K562 (cell line): Measurements from ENCODE around the gene NME4. TPM values are rescaled to one million over a fixed set of nuclear protein-coding genes. Genes with fewer than 3 reads are reported as not detected.

ENCODE experiments used
- HMG20A ChIP-seq: fragments of 450-650 bp; formaldehyde crosslinking; conservative IDR thresholded peaks from 2 replicates; pipeline ENCODE4 v1.4.0; 2020; ENCODE audit warnings: mild to moderate bottlenecking, mixed read lengths
- HNRNPLL ChIP-seq: fragments of 200-400 bp; formaldehyde crosslinking; IDR thresholded peaks from 2 replicates; pipeline ENCODE4 v1.6.1; 2017; ENCODE audit warnings: low read length, low read depth, mild to moderate bottlenecking; ENCODE audit not compliant: poor library complexity, severe bottlenecking
- MYBL2 ChIP-seq, 2 experiments: fragments of 450-650 bp in 1 of 2; sonication (generic) in 1 of 2; formaldehyde crosslinking in 1 of 2; IDR thresholded peaks; 2 replicates each; pipeline versions ENCODE4 v1.6.1 to v1.8.1; 2017 to 2022; ENCODE audit warnings: borderline replicate concordance in 1 of 2, inconsistent platforms in 1 of 2, low read depth in 1 of 2, mild to moderate bottlenecking in 1 of 2, missing genetic modification reagents in 1 of 2, moderate library complexity in 1 of 2
- PCBP1 ChIP-seq: fragments of 200-400 bp; formaldehyde crosslinking; IDR thresholded peaks from 2 replicates; pipeline ENCODE4 v1.6.1; 2018; ENCODE audit warnings: mild to moderate bottlenecking, low read depth, low read length; ENCODE audit not compliant: poor library complexity, severe bottlenecking
- RAD51 ChIP-seq: fragments of 450-650 bp; IDR thresholded peaks from 2 replicates; pipeline ENCODE4 v1.7.1; 2016; ENCODE audit warnings: low read depth, mild to moderate bottlenecking, borderline replicate concordance
- SIN3B ChIP-seq: fragments of 450-650 bp; IDR thresholded peaks from 2 replicates; pipeline ENCODE4 v1.6.1; 2017; ENCODE audit warnings: low read depth, mild to moderate bottlenecking, moderate library complexity
- SREBF2 ChIP-seq: sonication (generic); formaldehyde crosslinking; IDR thresholded peaks from 2 replicates; pipeline ENCODE4 v1.4.0; 2020; ENCODE audit warnings: mild to moderate bottlenecking, missing genetic modification reagents
- TAF9B ChIP-seq: fragments of 450-650 bp; IDR thresholded peaks from 2 replicates; pipeline ENCODE4 v1.6.1; 2018; ENCODE audit warnings: mild to moderate bottlenecking; ENCODE audit not compliant: partially characterized antibody
- TARDBP ChIP-seq: fragments of 450-650 bp; IDR thresholded peaks from 2 replicates; pipeline ENCODE4 v1.6.1; 2016
- ZNF212 ChIP-seq: fragments of 450-650 bp; formaldehyde crosslinking; IDR thresholded peaks from 2 replicates; pipeline ENCODE4 v1.4.0; 2020; ENCODE audit warnings: mild to moderate bottlenecking
- ZNF3 ChIP-seq: fragments of 250-450 bp; sonication (Bioruptor Pico); IDR thresholded peaks from 2 replicates; pipeline ENCODE4 v1.5.0; 2021; ENCODE audit warnings: mild to moderate bottlenecking, moderate library complexity
- ZNF57 ChIP-seq: fragments of 450-650 bp; formaldehyde crosslinking; IDR thresholded peaks from 2 replicates; pipeline ENCODE4 v1.4.0; 2020; ENCODE audit warnings: mild to moderate bottlenecking, moderate library complexity
- polyA plus RNA-seq, 8 experiments: library from polyadenylated mRNA; depleted of rRNA in 4 of 8; stranded (reverse) in 5 of 8; unstranded in 3 of 8; fragments of >200 nt; fragmentation: Nextera tagmentation in 2 of 8; fragmentation: Illumina TruSeq in 1 of 8; extraction: Ambion mirVana in 2 of 8; extraction: Trizol in 1 of 8; gene quantifications; 2 replicates each; pipeline versions ENCODE4 v1.2.1 to v1.2.3, GENCODE V29; 2011 to 2014; ENCODE audit warnings: inconsistent platforms in 1 of 8, missing spikeins in 1 of 8
- total RNA-seq, 7 experiments: library from RNA; depleted of rRNA in 6 of 7; stranded (reverse); fragments of >200 nt in 6 of 7; fragmentation: Illumina TruSeq in 2 of 7; extraction: Trizol in 2 of 7; gene quantifications; 2 replicates each; pipeline versions ENCODE4 v1.2.1 to v1.2.3, GENCODE V29; 2011 to 2021; ENCODE audit warnings: low replicate concordance in 1 of 7
- TF ChIP-seq, protein P1 (sequence below), 2 experiments: fragments of 450-650 bp in 1 of 2; sonication (generic) in 1 of 2; formaldehyde crosslinking in 1 of 2; IDR thresholded peaks; 2 replicates each; pipeline versions ENCODE4 v1.7.1 to v1.9.0; 2016 to 2022; ENCODE audit warnings: inconsistent platforms in 1 of 2, mild to moderate bottlenecking in 1 of 2, missing genetic modification reagents in 1 of 2
- TF ChIP-seq, protein P2 (sequence below): fragments of 250-450 bp; sonication (Bioruptor Pico); IDR thresholded peaks from 2 replicates; pipeline ENCODE4 v1.9.0; 2021; ENCODE audit warnings: mild to moderate bottlenecking, inconsistent platforms

NME4 gene
- total and polyA plus RNA-seq, 9 of the 15 experiments (the other 6 are each of a cell fraction or from before 2014, with no cell fraction given) = 15.4 to 264 (median 139) TPM

GRCh38 chr16:381789-382717 lies 14.9 kb upstream of the NME4 start, which contains the start of gene PGAP6 (continued):
- TF ChIP-seq, protein P1, sequence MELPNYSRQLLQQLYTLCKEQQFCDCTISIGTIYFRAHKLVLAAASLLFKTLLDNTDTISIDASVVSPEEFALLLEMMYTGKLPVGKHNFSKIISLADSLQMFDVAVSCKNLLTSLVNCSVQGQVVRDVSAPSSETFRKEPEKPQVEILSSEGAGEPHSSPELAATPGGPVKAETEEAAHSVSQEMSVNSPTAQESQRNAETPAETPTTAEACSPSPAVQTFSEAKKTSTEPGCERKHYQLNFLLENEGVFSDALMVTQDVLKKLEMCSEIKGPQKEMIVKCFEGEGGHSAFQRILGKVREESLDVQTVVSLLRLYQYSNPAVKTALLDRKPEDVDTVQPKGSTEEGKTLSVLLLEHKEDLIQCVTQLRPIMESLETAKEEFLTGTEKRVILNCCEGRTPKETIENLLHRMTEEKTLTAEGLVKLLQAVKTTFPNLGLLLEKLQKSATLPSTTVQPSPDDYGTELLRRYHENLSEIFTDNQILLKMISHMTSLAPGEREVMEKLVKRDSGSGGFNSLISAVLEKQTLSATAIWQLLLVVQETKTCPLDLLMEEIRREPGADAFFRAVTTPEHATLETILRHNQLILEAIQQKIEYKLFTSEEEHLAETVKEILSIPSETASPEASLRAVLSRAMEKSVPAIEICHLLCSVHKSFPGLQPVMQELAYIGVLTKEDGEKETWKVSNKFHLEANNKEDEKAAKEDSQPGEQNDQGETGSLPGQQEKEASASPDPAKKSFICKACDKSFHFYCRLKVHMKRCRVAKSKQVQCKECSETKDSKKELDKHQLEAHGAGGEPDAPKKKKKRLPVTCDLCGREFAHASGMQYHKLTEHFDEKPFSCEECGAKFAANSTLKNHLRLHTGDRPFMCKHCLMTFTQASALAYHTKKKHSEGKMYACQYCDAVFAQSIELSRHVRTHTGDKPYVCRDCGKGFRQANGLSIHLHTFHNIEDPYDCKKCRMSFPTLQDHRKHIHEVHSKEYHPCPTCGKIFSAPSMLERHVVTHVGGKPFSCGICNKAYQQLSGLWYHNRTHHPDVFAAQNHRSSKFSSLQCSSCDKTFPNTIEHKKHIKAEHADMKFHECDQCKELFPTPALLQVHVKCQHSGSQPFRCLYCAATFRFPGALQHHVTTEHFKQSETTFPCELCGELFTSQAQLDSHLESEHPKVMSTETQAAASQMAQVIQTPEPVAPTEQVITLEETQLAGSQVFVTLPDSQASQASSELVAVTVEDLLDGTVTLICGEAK (IDR thresholded peaks at IDR 0.05) = 0 out of 2 replicates have a peak, but pooled peaks have one; percentile 29
- TF ChIP-seq, protein P1 (CRISPR knock-in tag; IDR thresholded peaks at IDR 0.05) = no peak
- TF ChIP-seq SREBF2 (CRISPR knock-in tag) (no peak), ZNF212 (CRISPR knock-in tag) (no peak), MYBL2 (IDR thresholded peaks at IDR 0.05; ENCODE audit: low read depth) (no peak), MYBL2 (CRISPR knock-in tag; IDR thresholded peaks at IDR 0.05; ENCODE audit: borderline replicate concordance) (no peak), PCBP1 (peak; percentile 86), HNRNPLL (no peak), TAF9B (no peak), ZNF3 (no peak), RAD51 (0 out of 2 replicates have a peak, but pooled peaks have one; percentile 26), ZNF57 (CRISPR knock-in tag) (no peak), TARDBP (peak; percentile 57; the same call in 1 of the 2 replicates), SIN3B (no peak), HMG20A (CRISPR knock-in tag) (no peak)
- TF ChIP-seq, protein P2, sequence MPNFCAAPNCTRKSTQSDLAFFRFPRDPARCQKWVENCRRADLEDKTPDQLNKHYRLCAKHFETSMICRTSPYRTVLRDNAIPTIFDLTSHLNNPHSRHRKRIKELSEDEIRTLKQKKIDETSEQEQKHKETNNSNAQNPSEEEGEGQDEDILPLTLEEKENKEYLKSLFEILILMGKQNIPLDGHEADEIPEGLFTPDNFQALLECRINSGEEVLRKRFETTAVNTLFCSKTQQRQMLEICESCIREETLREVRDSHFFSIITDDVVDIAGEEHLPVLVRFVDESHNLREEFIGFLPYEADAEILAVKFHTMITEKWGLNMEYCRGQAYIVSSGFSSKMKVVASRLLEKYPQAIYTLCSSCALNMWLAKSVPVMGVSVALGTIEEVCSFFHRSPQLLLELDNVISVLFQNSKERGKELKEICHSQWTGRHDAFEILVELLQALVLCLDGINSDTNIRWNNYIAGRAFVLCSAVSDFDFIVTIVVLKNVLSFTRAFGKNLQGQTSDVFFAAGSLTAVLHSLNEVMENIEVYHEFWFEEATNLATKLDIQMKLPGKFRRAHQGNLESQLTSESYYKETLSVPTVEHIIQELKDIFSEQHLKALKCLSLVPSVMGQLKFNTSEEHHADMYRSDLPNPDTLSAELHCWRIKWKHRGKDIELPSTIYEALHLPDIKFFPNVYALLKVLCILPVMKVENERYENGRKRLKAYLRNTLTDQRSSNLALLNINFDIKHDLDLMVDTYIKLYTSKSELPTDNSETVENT (CRISPR knock-in tag) = 0 out of 2 replicates have a peak, but pooled peaks have one; percentile 43
